ENCODE data around the gene TBC1D25. TPM values are rescaled to one million over a fixed set of nuclear protein-coding genes. Genes with fewer than 3 reads are reported as not detected.
A peak's percentile ranks its signal among the peaks of the same experiment; 100 is the strongest.

TBC1D25 gene
- total and polyA plus RNA-seq, 2 of the 4 experiments (the other 2 are of a cell fraction) = 11.3 to 15.9 TPM

DNA sequence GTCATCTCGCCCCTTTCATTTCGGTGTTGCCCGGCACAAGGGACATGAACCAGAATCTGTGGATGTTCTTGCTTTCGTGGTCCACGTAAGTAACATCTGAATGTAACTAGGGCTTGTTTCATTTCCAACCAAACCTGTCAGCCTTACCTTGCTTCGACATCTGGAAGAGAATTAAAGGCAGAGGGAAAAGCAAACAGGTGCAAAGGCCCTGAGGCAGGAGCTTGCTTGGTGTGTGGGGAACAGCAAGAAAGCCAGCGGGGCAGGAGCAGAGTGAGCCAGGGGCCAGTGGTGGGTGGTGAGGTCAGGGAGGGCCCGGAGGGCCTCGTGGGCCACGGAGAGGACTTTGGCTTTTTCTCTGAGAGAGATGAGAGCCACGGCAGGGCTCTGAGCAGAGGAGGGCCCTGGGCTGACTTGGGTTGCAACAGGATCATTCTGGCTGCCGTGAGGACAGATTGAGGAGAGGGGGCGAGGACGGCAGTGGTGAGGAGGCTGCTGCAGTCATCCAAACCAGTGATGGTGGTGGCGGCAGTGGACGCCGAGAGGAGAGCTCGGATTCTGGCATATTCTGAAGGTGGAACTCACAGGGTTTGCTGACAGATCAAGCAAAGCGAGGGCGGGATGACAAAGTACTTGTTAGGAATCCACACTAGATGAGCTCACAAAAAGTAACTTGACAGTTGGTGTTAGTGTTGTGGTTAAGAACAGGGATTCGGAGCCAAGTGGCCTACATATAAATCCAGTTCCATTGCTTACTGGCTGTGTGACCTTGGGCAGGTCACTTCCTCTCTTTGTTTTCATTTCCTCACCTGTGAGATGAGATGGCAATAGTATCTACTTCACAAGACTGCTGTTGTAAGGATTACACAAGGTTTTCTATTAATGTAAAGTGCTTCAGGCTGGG, 50.9 kb downstream of the TBC1D25 start (continued):
- TF ChIP-seq, protein P1, sequence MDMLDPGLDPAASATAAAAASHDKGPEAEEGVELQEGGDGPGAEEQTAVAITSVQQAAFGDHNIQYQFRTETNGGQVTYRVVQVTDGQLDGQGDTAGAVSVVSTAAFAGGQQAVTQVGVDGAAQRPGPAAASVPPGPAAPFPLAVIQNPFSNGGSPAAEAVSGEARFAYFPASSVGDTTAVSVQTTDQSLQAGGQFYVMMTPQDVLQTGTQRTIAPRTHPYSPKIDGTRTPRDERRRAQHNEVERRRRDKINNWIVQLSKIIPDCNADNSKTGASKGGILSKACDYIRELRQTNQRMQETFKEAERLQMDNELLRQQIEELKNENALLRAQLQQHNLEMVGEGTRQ (IDR thresholded peaks at IDR 0.05; ENCODE audit: low read depth, low read length) = no peak

GRCh38 chrX:48591255-48591791, 51.8 kb downstream of the TBC1D25 start:
- no peaks in the 10 kb centered on the region for H3K27me3 ChIP-seq (ENCODE audit: control insufficient read depth, insufficient read depth, low read length)
- ChIA-PET POLR2A (ENCODE audit: unreplicated experiment) (no interaction called here), CTCF (no interaction called here)
- H3K4me1 ChIP-seq (ENCODE audit: control insufficient read depth, insufficient read depth, low read length) = peaks cover 7% of the 10 kb centered on the region; the same call in 1 of the 2 replicates
- BruUV-seq (replicated peaks) = no TSS peak
- no peaks in the 10 kb centered on the region for H4K20me1 ChIP-seq (ENCODE audit: insufficient read depth, low read length)
- H2BK15ac ChIP-seq (ENCODE audit: low read depth, low read length) = peak overlapping the region; percentile 76; the same call in 2 of the 3 replicates
- H3K9me1 ChIP-seq (ENCODE audit: insufficient read depth, low read length) = peaks cover 14% of the 10 kb centered on the region; the same call in 1 of the 2 replicates
- no peaks in the 10 kb centered on the region for H3K9me3 ChIP-seq (ENCODE audit: control insufficient read depth, insufficient read depth, low read length)
- H3K36me3 ChIP-seq (ENCODE audit: control insufficient read depth, insufficient read depth, low read length) = no peaks in the 10 kb centered on the region
- H3K56ac ChIP-seq (ENCODE audit: extremely low read depth, insufficient read depth, low read length) = no peak overlapping the region
- ATAC-seq (ENCODE audit: low read depth) = peak; percentile 71
- DNase-seq = peak; percentile 74
- intact Hi-C loops (cut with micrococcal nuclease) = no loop called here
- H3K14ac ChIP-seq (replicated peaks; ENCODE audit: low read depth, low read length) = peak overlapping the region; percentile 61
- peak overlapping the region; percentile 80 for H2BK20ac ChIP-seq (ENCODE audit: low read depth, low read length)
- H4K91ac ChIP-seq (ENCODE audit: insufficient read depth, low read depth, low read length) = peak overlapping the region; percentile 84
- no peak overlapping the region for H3K4me3 ChIP-seq (ENCODE audit: insufficient read depth, low read depth, low read length)
- H3K27ac ChIP-seq (ENCODE audit: insufficient read depth, low read length) = peak overlapping the region; percentile 63
- H3K18ac ChIP-seq (ENCODE audit: low read depth, low read length) = peak overlapping the region; percentile 13; the same call in 1 of the 2 replicates
- dilution Hi-C loops (cut with HindIII; ENCODE audit: low sequenced_read_pairs, unreplicated experiment) = no loop called here
- H2BK120ac ChIP-seq (ENCODE audit: low read depth, low read length) = peak overlapping the region; percentile 91
- H3K9ac ChIP-seq (ENCODE audit: low read depth, low read length) = no peak overlapping the region
- peak overlapping the region; percentile 69 for H2BK5ac ChIP-seq (ENCODE audit: low read depth, low read length, poor library complexity, severe bottlenecking)
- peak overlapping the region; percentile 71 for H2AFZ ChIP-seq (replicated peaks; ENCODE audit: low read length, poor library complexity)
- H3K79me1 ChIP-seq (ENCODE audit: low read depth in 1 of 2, low read length in 2 of 2) = no peaks in the 10 kb centered on the region
- H3K4me2 ChIP-seq (ENCODE audit: low read depth, low read length) = no peak overlapping the region
- peak overlapping the region; percentile 53 to 56; a peak in 3 of 4 replicates for H4K8ac ChIP-seq (ENCODE audit: low read depth in 2 of 2, low read length in 2 of 2)
- H2AK9ac ChIP-seq (replicated peaks; ENCODE audit: low read depth, low read length, poor library complexity) = peak overlapping the region; percentile 22
- peak overlapping the region; percentile 35; the same call in 1 of the 2 replicates for H2AK5ac ChIP-seq (ENCODE audit: low read depth, low read length)
- peak overlapping the region; percentile 17; the same call in 1 of the 2 replicates for H3K23ac ChIP-seq (ENCODE audit: low read depth, low read length)
- WGBS, 2 experiments (ENCODE audit: extremely low coverage in 2 of 2, insufficient read length in 1 of 2) = no CpG with 5 or more reads among the region's 9 CpGs
- peak overlapping the region; percentile 14 for H4K5ac ChIP-seq (ENCODE audit: low read depth, low read length)
- in situ Hi-C loops (cut with MboI; ENCODE audit: low sequenced_read_pairs) = no loop called here
- H3K4ac ChIP-seq (ENCODE audit: low read depth, low read length) = peak overlapping the region; percentile 84
- TF ChIP-seq RAD21 (IDR thresholded peaks at IDR 0.05; ENCODE audit: low read length) = peak; percentile 26; the same call in 1 of the 2 replicates
- TF ChIP-seq RCOR1 (IDR thresholded peaks at IDR 0.05; ENCODE audit: insufficient replicate concordance, low read length) = no peak
- no peak for TF ChIP-seq MAFK (IDR thresholded peaks at IDR 0.05; ENCODE audit: low read depth, low read length)
- TF ChIP-seq POLR2A (IDR thresholded peaks at IDR 0.05; ENCODE audit: low read depth, low read length) = no peak
- TF ChIP-seq, protein P1 (IDR thresholded peaks at IDR 0.05; ENCODE audit: low read depth, low read length) = peak; percentile 46; the same call in 1 of the 2 replicates
- TF ChIP-seq, protein P2, sequence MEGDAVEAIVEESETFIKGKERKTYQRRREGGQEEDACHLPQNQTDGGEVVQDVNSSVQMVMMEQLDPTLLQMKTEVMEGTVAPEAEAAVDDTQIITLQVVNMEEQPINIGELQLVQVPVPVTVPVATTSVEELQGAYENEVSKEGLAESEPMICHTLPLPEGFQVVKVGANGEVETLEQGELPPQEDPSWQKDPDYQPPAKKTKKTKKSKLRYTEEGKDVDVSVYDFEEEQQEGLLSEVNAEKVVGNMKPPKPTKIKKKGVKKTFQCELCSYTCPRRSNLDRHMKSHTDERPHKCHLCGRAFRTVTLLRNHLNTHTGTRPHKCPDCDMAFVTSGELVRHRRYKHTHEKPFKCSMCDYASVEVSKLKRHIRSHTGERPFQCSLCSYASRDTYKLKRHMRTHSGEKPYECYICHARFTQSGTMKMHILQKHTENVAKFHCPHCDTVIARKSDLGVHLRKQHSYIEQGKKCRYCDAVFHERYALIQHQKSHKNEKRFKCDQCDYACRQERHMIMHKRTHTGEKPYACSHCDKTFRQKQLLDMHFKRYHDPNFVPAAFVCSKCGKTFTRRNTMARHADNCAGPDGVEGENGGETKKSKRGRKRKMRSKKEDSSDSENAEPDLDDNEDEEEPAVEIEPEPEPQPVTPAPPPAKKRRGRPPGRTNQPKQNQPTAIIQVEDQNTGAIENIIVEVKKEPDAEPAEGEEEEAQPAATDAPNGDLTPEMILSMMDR (conservative IDR thresholded peaks at IDR 0.05; ENCODE audit: low read depth, low read length) = peak; percentile 13; the same call in 1 of the 2 replicates
- no peak for TF ChIP-seq NFE2L2 (IDR thresholded peaks at IDR 0.05; ENCODE audit: low read depth, low read length)
- TF ChIP-seq, protein P3, sequence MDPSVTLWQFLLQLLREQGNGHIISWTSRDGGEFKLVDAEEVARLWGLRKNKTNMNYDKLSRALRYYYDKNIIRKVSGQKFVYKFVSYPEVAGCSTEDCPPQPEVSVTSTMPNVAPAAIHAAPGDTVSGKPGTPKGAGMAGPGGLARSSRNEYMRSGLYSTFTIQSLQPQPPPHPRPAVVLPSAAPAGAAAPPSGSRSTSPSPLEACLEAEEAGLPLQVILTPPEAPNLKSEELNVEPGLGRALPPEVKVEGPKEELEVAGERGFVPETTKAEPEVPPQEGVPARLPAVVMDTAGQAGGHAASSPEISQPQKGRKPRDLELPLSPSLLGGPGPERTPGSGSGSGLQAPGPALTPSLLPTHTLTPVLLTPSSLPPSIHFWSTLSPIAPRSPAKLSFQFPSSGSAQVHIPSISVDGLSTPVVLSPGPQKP (IDR thresholded peaks at IDR 0.05; ENCODE audit: borderline replicate concordance, low read depth, low read length) = no peak

Data from IMR-90 (cell line).